Ureter (tissue), 1 donor: Measurements from ENCODE around the gene NT5DC2. TPM values are rescaled to one million over a fixed set of nuclear protein-coding genes. Genes with fewer than 3 reads are reported as not detected.

Experiments used
- DNase-seq: peaks from one replicate; pipeline ENCODE4 v3.0.0-alpha.2; 2020; ENCODE audit warnings: low spot score
- total RNA-seq: library from RNA; stranded (reverse); gene quantifications from one replicate; pipeline ENCODE4 v1.2.4, GENCODE V29; 2023
- donor health status: DM: yes; HTN: yes; CAD: no.

NT5DC2 gene
- total RNA-seq, 1 donor from 2014 or later = 54.9 TPM

GRCh38 chr3:52524752-52525679 lies 8.6 kb downstream of the NT5DC2 start:
- DNase-seq = no peak

- DNase-seq = no peak
Observed at GRCh38 chr3:52524258-52524751, 9.4 kb downstream of the NT5DC2 start.

GRCh38 chr3:52523386-52524257 lies 10.0 kb downstream of the NT5DC2 start:
- no peak for DNase-seq

- no peak for DNase-seq
Observed at GRCh38 chr3:52522651-52523251, 10.9 kb downstream of the NT5DC2 start.

GRCh38 chr3:52521881-52522650 lies 11.6 kb downstream of the NT5DC2 start:
- DNase-seq = no peak

- no peak for DNase-seq
Observed at GRCh38 chr3:52521488-52521824, 12.2 kb downstream of the NT5DC2 start.

- DNase-seq = no peak
Observed at GRCh38 chr3:52520716-52521487, 12.8 kb downstream of the NT5DC2 start.

GRCh38 chr3:52520141-52520667 lies 13.5 kb downstream of the NT5DC2 start:
- DNase-seq = no peak

- DNase-seq = no peak
Observed at GRCh38 chr3:52519445-52520140, 14.1 kb downstream of the NT5DC2 start.

- no peak for DNase-seq
Observed at GRCh38 chr3:52518723-52519444, 14.8 kb downstream of the NT5DC2 start.

GRCh38 chr3:52517796-52518722 lies 15.6 kb downstream of the NT5DC2 start:
- DNase-seq = no peak

- DNase-seq = no peak
Observed at GRCh38 chr3:52516509-52517195, 17.0 kb downstream of the NT5DC2 start.

- no peak for DNase-seq
Observed at GRCh38 chr3:52515192-52515591, 18.5 kb downstream of the NT5DC2 start.

- no peak for DNase-seq
Observed at GRCh38 chr3:52514576-52514975, 19.1 kb downstream of the NT5DC2 start.

- DNase-seq = no peak
Observed at GRCh38 chr3:52513281-52513680, 20.4 kb downstream of the NT5DC2 start.

- no peak for DNase-seq
Observed at GRCh38 chr3:52512727-52513126, 20.9 kb downstream of the NT5DC2 start.

GRCh38 chr3:52512105-52512504 lies 21.6 kb downstream of the NT5DC2 start:
- no peak for DNase-seq
